Kidney tubule cell (primary cell): ENCODE data around the gene CLPSL2.
A peak's percentile ranks its signal among the peaks of the same experiment; 100 is the strongest.

Experiments
- DNase-seq: peaks from one replicate; pipeline ENCODE4 v3.0.0-alpha.2; 2018; ENCODE audit warnings: low spot score

CLPSL2 gene

GRCh38 chr6:35787266-35788218, 11.1 kb downstream of the CLPSL2 start:
- no peak for DNase-seq

GRCh38 chr6:35788423-35788982, 12.1 kb downstream of the CLPSL2 start:
- no peak for DNase-seq

- DNase-seq, result no peak
Observed at GRCh38 chr6:35790683-35791082, 14.3 kb downstream of the CLPSL2 start.

DNA sequence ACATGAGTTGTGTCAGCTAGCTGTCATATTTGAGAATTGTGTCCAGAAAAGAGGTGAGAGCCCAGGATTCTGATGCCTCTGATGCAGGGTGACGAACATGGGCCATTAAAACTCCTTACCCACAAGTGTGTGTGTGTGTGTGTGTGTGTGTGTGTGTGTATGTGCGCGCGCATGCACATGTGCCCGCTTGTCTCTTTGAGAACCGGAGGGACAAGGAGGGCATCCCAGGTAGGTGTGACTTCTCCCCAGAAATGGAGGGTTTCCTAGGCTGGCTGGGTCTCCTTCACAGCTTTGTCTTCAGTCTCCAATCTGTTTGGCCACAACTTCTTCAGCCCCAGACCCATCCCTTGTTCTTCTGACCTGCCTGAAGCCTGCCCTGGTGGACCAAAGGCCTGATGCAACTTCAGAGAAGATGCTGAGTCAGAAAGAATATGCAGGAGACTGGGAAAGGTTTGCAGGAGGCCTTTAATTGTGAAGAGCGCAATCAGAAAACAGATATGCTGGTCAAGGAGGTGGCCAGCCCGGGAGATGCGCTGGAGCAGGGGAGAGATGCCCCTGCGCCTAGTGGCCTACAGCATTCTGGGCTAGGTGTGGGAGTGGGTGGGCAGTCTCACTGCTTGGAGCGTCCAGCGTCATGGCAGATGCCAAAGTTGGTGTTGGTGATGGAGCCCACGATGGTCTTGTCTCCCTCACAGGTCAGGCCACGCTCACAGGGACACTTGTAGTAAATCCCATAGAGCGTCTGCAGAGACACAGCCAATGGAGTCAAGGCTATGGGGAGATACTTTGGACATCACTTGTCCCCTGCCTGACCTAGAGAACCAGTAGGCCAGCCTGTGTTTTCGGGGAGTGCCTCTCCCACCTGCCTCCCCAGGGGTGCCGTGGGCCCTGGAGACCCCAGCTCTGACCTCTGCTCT, 18.4 kb downstream of the CLPSL2 start:
- DNase-seq, result no peak

- DNase-seq, result no peak
Observed at GRCh38 chr6:35795453-35796071, 19.2 kb downstream of the CLPSL2 start.

DNA sequence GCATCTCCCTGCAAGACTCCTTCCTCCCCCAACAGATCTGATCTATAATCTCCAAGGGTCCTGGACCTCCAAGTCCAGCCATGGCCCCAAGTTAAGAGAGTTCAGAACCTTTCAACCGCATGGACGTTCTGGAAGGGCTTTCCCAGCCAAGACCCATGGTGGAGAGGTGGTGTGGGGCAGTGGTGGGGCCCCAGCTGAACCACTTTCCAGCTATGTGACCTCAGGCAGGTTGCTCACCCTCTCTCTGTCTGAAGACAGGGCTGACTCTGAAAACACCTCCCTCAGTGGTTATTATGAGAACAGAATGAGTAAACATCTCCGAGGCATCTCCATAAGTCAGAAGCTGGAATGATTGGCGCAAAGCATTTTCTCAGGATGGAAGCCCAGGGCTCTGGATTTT, 19.8 kb downstream of the CLPSL2 start:
- DNase-seq, result no peak

- no peak for DNase-seq
Observed at GRCh38 chr6:35797837-35798526, 21.6 kb downstream of the CLPSL2 start.

DNA sequence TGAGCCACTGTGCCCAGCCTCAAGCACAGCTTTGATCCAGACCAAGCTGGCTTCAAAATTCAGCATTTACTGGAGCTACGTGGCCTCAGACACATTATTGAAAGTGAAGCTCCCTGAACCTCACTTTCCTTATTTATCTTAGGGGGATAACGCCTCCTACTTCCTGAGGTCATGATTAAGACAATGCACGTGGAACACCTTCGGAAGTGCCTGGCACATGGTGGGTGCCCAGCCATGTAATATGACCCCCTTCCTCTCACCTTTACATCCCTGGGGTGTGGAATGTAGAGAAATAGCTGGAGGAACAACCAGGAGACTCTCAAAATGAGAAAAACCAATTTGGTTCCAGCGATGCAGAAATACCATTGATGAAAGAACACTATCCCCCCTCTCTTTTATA, 22.3 kb downstream of the CLPSL2 start:
- DNase-seq, result no peak

DNA sequence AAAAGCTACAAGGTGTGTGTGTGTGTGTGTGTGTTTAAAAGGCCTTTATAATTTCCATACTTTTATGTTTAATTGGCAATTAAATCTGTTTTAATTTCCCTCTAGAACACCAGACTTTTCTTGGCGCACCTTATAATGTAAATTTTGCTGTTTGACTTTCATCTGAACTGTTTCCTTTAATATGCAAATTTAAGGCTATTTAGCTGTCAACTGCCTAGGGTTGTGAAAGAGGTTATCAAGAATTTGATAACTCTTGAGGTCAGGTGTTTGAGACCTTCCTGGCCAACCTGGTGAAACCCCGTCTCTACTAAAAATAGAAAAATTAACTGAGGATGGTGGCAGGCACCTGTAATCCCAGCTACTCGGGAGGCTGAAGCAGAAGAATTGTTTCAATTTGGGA, 24.8 kb downstream of the CLPSL2 start:
- no peak for DNase-seq

- peak; percentile 43 for DNase-seq
Observed at GRCh38 chr6:35804996-35805736, 28.8 kb downstream of the CLPSL2 start, which contains the start of gene LHFPL5. TSS of gene LHFPL5 (plus strand) at chr6:35805352. CDS start at chr6:35805671, 319 bp downstream.

GRCh38 chr6:35808688-35809087, 32.3 kb downstream of the CLPSL2 start:
- DNase-seq, result no peak

DNA sequence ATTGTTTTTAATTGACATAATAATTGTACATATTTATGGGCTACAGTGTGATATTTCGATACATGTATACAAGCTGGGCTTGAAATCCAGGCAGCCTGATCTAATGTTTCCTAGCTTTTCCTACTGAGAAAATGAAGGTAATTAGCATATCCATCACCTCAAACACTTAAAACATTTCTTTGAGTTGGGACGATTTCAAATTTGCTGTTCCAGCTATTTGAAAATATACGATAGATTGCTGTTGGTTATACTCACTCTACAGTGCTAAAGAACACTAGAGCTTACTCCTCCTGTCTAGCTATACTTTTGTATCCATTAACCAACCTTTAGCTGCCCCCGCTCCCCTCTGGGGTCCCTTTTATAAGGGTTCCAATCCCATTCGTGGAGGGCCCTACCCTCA, 33.4 kb downstream of the CLPSL2 start:
- DNase-seq, result no peak

- peak; percentile 100 for DNase-seq
Observed at GRCh38 chr6:35810971-35811698, 34.7 kb downstream of the CLPSL2 start.

DNA sequence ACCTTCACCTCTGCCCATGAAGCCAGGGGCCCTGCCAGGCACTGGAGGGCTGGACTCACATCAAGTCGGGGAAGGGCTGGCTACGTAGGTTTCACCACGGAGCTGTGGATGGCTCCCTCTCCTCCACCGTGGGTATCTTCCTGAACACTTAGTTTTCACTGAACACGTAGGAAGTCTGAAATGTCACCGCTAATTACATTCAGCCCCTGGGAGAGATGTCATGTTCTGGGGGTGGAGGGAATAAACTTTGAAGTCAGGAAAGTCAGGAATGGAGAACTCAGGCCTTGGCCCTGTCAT, 35.2 kb downstream of the CLPSL2 start:
- no peak for DNase-seq

GRCh38 chr6:35817515-35817914, 41.1 kb downstream of the CLPSL2 start:
- no peak for DNase-seq

GRCh38 chr6:35823601-35824000, 47.2 kb downstream of the CLPSL2 start:
- no peak for DNase-seq

DNA sequence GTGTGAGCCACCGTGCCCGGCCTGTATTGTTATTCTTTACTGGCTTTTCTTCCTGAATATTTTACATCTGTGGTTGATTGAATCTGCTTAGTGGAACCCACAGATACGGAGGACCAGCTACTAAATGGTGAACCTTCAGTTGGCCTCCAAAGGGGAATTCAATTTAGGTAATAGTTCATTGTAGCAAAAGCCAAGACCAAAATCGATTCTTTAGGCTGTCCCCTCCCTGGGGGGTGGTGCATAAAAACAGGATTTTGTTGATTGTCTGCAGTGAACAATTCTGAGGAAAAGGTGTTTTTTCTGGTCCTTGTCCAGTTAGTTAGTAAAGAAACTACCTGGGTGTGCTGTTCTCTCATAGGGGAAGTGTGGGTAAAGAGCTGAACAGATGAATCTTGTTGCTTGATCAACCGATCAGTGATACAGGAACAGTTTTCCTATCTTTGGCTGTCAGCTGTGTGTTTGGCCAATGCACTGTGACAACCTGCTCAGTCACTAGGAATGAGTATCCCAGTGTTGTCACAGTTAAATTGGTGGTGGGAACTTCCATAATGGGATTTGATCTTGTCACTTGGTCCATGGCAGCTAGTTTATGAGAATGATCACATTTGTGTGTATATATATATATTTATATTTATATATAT, 48.3 kb downstream of the CLPSL2 start:
- no peak for DNase-seq
